Hepatocyte (in vitro differentiated cells): ENCODE results near the gene RAB11FIP2.

Experiments
- EZH2 ChIP-seq: fragments of 200-600 bp; sonication (generic); IDR thresholded peaks from 2 replicates; pipeline ENCODE4 v1.6.1; 2016; ENCODE audit warnings: antibody characterized with exemption, mild to moderate bottlenecking, borderline replicate concordance
- EZH2phosphoT487 ChIP-seq: fragments of 200-600 bp; sonication (generic); IDR thresholded peaks from one replicate; pipeline ENCODE4 v1.6.1; 2018; ENCODE audit warnings: antibody characterized with exemption, mild to moderate bottlenecking, low read depth, moderate library complexity; ENCODE audit not compliant: unreplicated experiment, severe bottlenecking
- TF ChIP-seq, protein P1 (sequence below): fragments of 200-600 bp; sonication (generic); IDR thresholded peaks from 2 replicates; pipeline ENCODE4 v1.5.1; 2016; ENCODE audit warnings: antibody characterized with exemption, mild to moderate bottlenecking; ENCODE audit not compliant: poor library complexity

DNA sequence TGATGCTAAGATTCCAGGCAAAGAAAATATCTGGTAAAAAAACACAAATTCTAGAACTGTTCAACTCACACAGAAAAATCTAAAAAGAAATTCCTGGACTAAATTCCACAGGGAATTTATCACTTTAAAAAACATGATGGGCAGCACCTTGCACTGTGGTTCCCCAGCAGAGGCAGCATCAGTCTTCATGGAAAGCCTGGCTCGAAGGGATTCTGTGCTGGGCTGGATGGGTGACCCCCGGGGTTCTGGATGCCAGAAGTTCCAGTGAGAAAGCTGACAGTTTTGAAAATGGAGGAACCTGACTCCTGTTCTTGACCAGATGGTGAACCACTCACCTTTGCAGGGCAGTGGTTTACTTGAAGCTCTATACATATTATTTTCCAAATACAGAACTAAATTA is 52.0 kb downstream of the RAB11FIP2 start:
- TF ChIP-seq, protein P1, sequence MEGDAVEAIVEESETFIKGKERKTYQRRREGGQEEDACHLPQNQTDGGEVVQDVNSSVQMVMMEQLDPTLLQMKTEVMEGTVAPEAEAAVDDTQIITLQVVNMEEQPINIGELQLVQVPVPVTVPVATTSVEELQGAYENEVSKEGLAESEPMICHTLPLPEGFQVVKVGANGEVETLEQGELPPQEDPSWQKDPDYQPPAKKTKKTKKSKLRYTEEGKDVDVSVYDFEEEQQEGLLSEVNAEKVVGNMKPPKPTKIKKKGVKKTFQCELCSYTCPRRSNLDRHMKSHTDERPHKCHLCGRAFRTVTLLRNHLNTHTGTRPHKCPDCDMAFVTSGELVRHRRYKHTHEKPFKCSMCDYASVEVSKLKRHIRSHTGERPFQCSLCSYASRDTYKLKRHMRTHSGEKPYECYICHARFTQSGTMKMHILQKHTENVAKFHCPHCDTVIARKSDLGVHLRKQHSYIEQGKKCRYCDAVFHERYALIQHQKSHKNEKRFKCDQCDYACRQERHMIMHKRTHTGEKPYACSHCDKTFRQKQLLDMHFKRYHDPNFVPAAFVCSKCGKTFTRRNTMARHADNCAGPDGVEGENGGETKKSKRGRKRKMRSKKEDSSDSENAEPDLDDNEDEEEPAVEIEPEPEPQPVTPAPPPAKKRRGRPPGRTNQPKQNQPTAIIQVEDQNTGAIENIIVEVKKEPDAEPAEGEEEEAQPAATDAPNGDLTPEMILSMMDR = no peak
- TF ChIP-seq EZH2 (no peak), EZH2phosphoT487 (no peak)
